Midbrain (tissue), 1 donor: Measurements from ENCODE around the gene ZNF668.
"Not testable (repeated sequence)": the region's sequence is repeated elsewhere in the genome, so short reads cannot be mapped to it uniquely, and the experiment has no call there.

Source experiments
- DNase-seq: peaks from one replicate; lab custom pipeline; 2025; lab: John Stamatoyannopoulos, UW

Gene ZNF668

GRCh38 chr16:31100876-31101641, 27.0 kb upstream of the ZNF668 start:
- not testable (repeated sequence) for DNase-seq

- no peak for DNase-seq
Observed at GRCh38 chr16:31099860-31100638, 26.0 kb upstream of the ZNF668 start.

GRCh38 chr16:31094424-31095120, 20.5 kb upstream of the ZNF668 start, which contains the start of gene VKORC1:
Gene VKORC1, minus strand, starts transcription at chr16:31094797. Its CDS starts 68 bp downstream, at chr16:31094729.
- peak; percentile 91 for DNase-seq

DNA sequence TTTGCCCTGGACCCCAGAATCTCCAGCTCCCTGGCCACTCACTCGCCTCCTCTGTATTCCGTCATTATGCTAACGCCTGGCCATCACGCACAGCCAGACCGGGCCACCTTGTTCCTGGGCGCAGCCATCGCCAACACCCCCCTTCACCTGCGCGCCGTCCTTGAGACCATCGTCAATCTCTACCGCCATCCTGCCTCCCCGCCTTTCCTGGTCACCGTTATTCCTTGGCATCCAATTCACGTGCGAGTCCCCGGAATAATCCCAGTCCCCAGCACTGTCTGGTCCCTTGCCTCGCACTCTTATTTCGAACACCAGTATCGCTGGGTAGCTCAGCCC, 20.0 kb upstream of the ZNF668 start:
- DNase-seq = no peak

GRCh38 chr16:31093132-31093703, 19.2 kb upstream of the ZNF668 start:
- DNase-seq = peak; percentile 62

DNA sequence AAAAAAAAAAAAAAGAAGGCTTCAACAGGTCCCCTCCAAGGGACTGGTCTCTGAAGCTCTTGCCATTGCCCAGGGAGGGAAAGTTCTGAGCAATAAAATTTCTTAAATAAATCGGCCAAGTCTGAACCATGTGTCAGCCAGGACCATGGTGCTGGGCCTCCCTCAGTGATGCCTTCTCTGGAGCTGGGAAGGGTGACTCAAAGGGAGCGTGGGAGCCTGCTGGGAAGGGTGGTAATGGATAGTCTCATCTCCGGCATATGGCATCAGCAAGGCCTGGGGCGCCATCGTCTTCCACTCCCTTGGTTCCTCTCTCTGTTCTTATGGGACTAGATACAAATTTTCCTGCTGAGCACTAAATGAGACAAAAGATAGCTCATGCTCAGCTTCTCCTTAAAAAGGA, 18.3 kb upstream of the ZNF668 start:
- no peak for DNase-seq

- DNase-seq = no peak
Observed at GRCh38 chr16:31090540-31090939, 16.5 kb upstream of the ZNF668 start.

- DNase-seq = no peak
Observed at GRCh38 chr16:31089199-31089598, 15.2 kb upstream of the ZNF668 start.

GRCh38 chr16:31088459-31089183, 14.6 kb upstream of the ZNF668 start, which contains the start of gene PRSS53:
Gene PRSS53, minus strand, starts transcription at chr16:31088943. Its CDS starts 134 bp downstream, at chr16:31088809.
- DNase-seq = no peak

- no peak for DNase-seq
Observed at GRCh38 chr16:31087971-31088370, 13.9 kb upstream of the ZNF668 start.

DNA sequence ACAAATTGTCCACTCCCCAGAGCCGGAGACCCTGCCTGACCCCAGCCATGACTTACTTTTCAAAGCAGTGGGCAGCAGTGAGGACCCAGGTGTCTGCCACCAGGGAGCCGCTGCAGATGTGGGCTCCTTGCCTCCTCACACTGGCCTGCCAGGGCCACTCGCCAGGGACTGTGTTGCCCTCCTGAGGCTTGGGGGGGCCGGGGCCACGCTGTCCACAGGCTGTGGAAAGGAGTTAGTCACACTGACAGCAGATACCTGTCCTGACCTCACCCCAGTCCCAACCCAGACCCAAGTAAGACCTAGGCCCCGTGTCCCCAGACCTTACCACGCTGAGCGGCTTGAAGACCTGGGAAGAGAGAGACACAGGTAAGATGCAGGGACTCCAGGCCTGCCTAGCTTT, 13.4 kb upstream of the ZNF668 start:
- no peak for DNase-seq

GRCh38 chr16:31086629-31086906, 12.5 kb upstream of the ZNF668 start:
- no peak for DNase-seq

DNA sequence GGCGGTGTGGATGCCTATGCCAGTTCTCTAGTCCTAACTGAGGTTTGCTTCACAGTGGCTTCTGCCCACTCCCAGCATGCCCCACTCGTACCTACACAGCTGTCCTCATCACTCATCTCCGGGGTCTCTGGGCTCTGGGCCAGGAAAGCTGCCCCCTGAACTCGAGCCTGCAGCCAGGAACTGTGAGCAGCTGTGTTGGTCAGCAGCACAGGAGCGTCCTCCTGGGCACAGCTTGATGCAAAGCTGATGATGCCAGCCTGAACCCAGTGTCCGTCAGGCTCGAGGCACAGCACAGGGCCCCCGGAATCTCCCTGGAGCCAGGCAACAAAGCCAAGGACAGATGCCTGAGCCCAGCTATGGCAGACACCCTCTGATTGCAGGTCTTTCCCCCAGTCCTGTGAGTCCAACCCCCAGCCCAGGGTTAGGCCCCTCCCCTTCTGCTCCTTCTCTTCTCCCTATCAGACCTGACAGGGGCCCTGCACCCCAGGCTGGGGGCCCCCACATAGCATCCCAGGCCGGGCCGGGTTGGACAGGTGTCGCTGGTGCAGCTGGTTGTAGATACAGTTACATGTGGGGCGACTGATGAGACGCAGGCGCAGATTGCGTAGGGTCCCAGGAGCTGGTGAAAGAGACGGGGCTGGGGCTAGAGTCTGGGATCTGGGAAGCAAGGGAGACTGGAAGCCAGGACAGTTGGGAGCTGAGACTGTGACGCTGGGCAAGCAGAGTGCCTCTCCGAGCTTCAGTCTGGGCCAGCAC, 12.0 kb upstream of the ZNF668 start:
- no peak for DNase-seq

- no peak for DNase-seq
Observed at GRCh38 chr16:31085411-31085810, 11.4 kb upstream of the ZNF668 start.

DNA sequence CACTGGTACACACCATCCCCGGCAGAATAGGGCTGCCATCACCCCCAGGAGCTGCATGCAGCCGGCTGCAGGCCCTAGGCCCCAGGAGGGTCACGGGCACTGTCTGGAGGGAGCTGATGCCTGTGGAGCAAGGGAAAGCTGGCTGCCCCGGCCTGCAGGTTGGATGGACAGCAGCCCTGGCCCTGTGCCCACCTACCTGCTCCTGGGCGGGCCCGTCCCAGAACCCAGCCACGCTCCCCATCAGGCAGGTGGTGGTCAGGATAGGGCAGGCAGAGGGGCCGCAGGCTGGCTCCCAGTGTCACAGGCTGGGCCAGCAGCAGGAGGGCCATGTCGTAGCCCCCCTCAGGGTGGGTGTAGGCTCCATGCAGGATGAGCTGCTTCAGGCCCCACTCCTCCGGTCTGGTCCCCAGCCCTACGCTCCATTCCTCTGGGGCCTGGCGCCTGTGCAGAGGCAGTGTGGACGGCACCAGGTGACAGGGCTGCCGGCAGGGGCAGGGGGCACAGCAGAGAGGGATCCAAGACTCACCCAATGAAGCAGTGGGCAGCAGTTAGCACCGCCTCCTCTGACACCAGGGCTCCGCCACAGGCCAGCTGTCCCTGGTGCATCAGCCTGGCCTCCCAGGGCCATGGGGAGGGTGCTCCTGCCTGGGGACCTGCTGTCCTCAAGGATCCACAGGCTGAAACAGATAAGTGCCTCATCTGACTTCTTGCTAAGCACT, 10.7 kb upstream of the ZNF668 start:
- no peak for DNase-seq

- DNase-seq = no peak
Observed at GRCh38 chr16:31083981-31084380, 9.9 kb upstream of the ZNF668 start.

DNA sequence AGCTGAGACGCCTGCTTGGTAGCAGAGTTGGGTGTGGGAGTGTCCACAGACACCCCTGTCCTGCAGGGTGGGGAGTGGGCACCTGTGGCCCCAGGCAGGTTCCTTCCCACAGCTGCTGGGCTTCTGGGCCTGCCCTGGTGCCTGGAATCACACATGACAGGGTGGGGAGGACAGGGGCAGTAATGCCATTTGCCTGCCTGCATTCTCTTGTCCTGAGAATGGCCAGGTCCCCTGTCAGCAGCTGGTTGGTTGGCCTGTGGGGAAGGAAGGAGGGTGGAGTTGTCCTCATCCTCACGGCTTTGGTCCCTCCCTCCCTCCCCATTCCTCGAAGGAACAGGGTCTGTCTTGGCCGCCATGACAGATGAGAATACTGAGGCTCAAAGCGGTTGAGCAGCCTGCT, 9.5 kb upstream of the ZNF668 start:
- no peak for DNase-seq

GRCh38 chr16:31083081-31083480, 9.0 kb upstream of the ZNF668 start:
- DNase-seq = no peak

- no peak for DNase-seq
Observed at GRCh38 chr16:31082368-31083045, 8.5 kb upstream of the ZNF668 start.
